Loucy (cell line): ENCODE results near the gene IL12RB2.

Experiments used
- H2AFZ ChIP-seq: fragments of 200-600 bp; sonication (generic); 2 replicates; pipeline ENCODE4 v1.6.0; 2016; ENCODE audit warnings: antibody characterized with exemption, mild to moderate bottlenecking, low read length, moderate library complexity
- H3F3A ChIP-seq: fragments of 200-600 bp; 2 replicates; pipeline ENCODE4 v1.6.0; 2016; ENCODE audit warnings: antibody characterized with exemption, low read depth, mild to moderate bottlenecking
- H3K27me3 ChIP-seq: fragments of 200-600 bp; sonication (generic); 2 replicates; pipeline ENCODE4 v1.6.1; 2014; ENCODE audit warnings: low read length, mild to moderate bottlenecking; ENCODE audit not compliant: insufficient read depth, poor library complexity, severe bottlenecking
- H3K36me3 ChIP-seq: fragments of 200-600 bp; sonication (generic); 2 replicates; pipeline ENCODE4 v1.6.1; 2016; ENCODE audit warnings: low read length; ENCODE audit not compliant: insufficient read depth
- H3K4me1 ChIP-seq: fragments of 200-600 bp; sonication (generic); 2 replicates; pipeline ENCODE4 v1.5.1; 2014; ENCODE audit warnings: low read length, mild to moderate bottlenecking; ENCODE audit not compliant: insufficient read depth, poor library complexity, severe bottlenecking
- H3K4me2 ChIP-seq: fragments of 200-600 bp; sonication (generic); 2 replicates; pipeline ENCODE4 v1.6.0; 2014; ENCODE audit warnings: antibody characterized with exemption, low read length, low read depth, mild to moderate bottlenecking; ENCODE audit not compliant: poor library complexity, severe bottlenecking
- H3K4me3 ChIP-seq: fragments of 200-600 bp; sonication (generic); 2 replicates; pipeline ENCODE4 v1.5.1; 2014; ENCODE audit warnings: low read length, mild to moderate bottlenecking, mixed read lengths; ENCODE audit not compliant: poor library complexity, severe bottlenecking
- H3K79me2 ChIP-seq: fragments of 200-600 bp; sonication (generic); 2 replicates; pipeline ENCODE4 v1.6.1; 2014; ENCODE audit warnings: low read length; ENCODE audit not compliant: insufficient read depth
- H3K9ac ChIP-seq: fragments of 200-600 bp; sonication (generic); 2 replicates; pipeline ENCODE4 v1.6.0; 2014; ENCODE audit warnings: mild to moderate bottlenecking, low read depth, low read length, moderate library complexity; ENCODE audit not compliant: poor library complexity, severe bottlenecking
- H3K9me2 ChIP-seq: fragments of 200-600 bp; sonication (generic); replicated peaks from 2 replicates; pipeline ENCODE4 v1.6.1; 2016; ENCODE audit warnings: low read depth, low read length, mixed read lengths
- H3K9me3 ChIP-seq: fragments of 200-600 bp; sonication (generic); 2 replicates; pipeline ENCODE4 v1.6.1; 2014; ENCODE audit warnings: mild to moderate bottlenecking, antibody characterized with exemption, low read length, low read depth; ENCODE audit not compliant: insufficient read depth
- H4K20me1 ChIP-seq: fragments of 200-600 bp; sonication (generic); 2 replicates; pipeline ENCODE4 v1.6.0; 2014; ENCODE audit warnings: antibody characterized with exemption, low read length, mild to moderate bottlenecking; ENCODE audit not compliant: insufficient read depth, poor library complexity, severe bottlenecking
- EZH2phosphoT487 ChIP-seq: fragments of 200-600 bp; IDR thresholded peaks from 2 replicates; pipeline ENCODE4 v1.6.1; 2018; ENCODE audit warnings: antibody characterized with exemption, mild to moderate bottlenecking, moderate library complexity, borderline replicate concordance
- TF ChIP-seq, protein P1 (sequence below): fragments of 200-600 bp; sonication (generic); conservative IDR thresholded peaks from 2 replicates; pipeline ENCODE4 v1.5.1; 2014; ENCODE audit warnings: mild to moderate bottlenecking, antibody characterized with exemption, low read length

Gene IL12RB2

DNA sequence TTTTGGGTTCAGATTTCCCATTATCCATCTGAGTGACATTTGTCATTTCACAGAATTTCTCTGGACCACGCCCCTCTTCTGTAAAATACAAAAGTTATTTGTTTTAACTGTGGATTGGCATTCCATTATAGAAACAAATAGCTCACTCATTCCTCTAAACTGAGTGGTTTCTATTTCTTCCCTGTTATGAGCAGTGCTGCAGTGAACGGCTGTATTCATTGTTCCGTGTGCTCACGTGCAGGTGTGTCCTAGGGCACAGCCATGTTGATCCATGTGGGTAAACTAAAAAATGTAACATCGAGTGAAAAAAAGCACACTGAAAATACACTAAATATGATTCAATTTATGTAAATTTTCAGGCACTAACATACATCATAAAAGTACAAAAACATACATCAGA is 27.0 kb upstream of the IL12RB2 start:
- H3K4me3 ChIP-seq: no peak overlapping the region
- TF ChIP-seq EZH2phosphoT487: no peak
- TF ChIP-seq, protein P1, sequence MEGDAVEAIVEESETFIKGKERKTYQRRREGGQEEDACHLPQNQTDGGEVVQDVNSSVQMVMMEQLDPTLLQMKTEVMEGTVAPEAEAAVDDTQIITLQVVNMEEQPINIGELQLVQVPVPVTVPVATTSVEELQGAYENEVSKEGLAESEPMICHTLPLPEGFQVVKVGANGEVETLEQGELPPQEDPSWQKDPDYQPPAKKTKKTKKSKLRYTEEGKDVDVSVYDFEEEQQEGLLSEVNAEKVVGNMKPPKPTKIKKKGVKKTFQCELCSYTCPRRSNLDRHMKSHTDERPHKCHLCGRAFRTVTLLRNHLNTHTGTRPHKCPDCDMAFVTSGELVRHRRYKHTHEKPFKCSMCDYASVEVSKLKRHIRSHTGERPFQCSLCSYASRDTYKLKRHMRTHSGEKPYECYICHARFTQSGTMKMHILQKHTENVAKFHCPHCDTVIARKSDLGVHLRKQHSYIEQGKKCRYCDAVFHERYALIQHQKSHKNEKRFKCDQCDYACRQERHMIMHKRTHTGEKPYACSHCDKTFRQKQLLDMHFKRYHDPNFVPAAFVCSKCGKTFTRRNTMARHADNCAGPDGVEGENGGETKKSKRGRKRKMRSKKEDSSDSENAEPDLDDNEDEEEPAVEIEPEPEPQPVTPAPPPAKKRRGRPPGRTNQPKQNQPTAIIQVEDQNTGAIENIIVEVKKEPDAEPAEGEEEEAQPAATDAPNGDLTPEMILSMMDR: no peak
- H3K4me2 ChIP-seq: no peak overlapping the region
- H3F3A ChIP-seq: no peaks in the 10 kb centered on the region
- no peak overlapping the region for H3K9ac ChIP-seq
- peaks cover 25% of the 10 kb centered on the region for H3K4me1 ChIP-seq
- no peaks in the 10 kb centered on the region for H3K9me2 ChIP-seq
- no peaks in the 10 kb centered on the region for H3K9me3 ChIP-seq
- H3K36me3 ChIP-seq: no peaks in the 10 kb centered on the region
- H4K20me1 ChIP-seq: no peaks in the 10 kb centered on the region
- H3K79me2 ChIP-seq: no peaks in the 10 kb centered on the region
- H3K27me3 ChIP-seq: no peaks in the 10 kb centered on the region
- H2AFZ ChIP-seq: no peak overlapping the region; the same call in 1 of the 2 replicates

DNA sequence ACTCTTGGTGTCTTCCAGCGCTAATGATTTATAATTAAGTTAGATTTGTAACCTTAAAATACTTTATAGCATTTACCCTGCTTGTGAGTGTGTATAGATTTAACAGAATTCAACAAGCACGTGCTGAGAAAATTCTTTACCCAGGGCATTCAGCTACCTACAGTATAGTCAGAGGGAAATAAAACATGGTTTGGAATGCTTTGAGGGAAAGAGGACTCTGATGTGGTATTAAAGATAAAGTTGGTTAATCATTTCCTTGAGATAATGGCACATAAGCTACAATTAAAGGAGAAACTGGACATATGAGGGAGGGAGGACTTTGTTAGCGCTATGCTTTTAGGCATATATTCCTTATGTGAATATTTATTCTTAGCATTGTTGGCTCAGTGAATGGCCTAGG is 26.4 kb upstream of the IL12RB2 start:
- Histone ChIP-seq H3K36me3 (no peaks in the 10 kb centered on the region), H3K4me3 (no peak overlapping the region), H4K20me1 (no peaks in the 10 kb centered on the region), H2AFZ (no peak overlapping the region), H3K9me2 (no peaks in the 10 kb centered on the region), H3K4me2 (no peak overlapping the region), H3K9me3 (no peaks in the 10 kb centered on the region), H3K79me2 (no peaks in the 10 kb centered on the region), H3K4me1 (peaks cover 27% of the 10 kb centered on the region), H3K9ac (no peak overlapping the region), H3F3A (no peaks in the 10 kb centered on the region), H3K27me3 (no peaks in the 10 kb centered on the region)
- TF ChIP-seq, protein P1: no peak
- no peak for TF ChIP-seq EZH2phosphoT487

DNA sequence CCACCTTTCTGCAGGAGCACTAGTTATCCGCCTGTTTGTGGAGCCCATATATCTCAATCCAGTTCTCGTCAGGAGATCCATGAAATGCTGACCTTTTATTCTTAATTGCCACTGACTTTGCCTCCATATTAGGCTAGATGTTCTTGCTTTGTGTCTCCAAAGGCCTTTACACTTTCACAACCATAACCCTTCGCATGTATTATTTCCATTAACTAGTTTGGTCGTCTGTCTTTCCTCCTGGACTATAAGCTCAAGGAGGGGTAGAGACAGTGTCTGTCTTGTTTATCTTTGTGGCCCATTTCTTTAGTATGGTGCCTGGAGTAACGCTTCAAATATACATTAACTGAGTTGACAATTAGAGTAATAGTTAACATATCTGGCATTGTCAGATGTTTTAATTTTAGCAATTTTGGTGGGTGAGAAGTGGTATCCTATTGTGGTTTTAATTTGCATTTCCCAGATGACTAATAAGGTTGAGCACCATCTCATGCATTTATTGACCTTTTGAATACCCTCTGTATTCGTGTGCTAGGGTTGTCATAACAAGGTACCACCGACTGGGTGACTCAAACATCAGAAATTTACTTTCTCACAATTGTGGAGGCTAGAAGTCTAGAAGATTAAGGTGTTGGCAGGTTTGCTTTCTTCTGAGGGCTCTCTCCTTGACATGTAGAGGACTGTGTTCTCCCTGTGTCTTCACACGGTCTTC is 21.7 kb upstream of the IL12RB2 start:
- Histone ChIP-seq H3K9ac (no peak overlapping the region), H3K4me2 (no peak overlapping the region), H4K20me1 (no peaks in the 10 kb centered on the region), H3K4me1 (peaks cover 18% of the 10 kb centered on the region), H3K79me2 (no peaks in the 10 kb centered on the region), H3K9me2 (no peaks in the 10 kb centered on the region), H3K36me3 (no peaks in the 10 kb centered on the region), H3K4me3 (no peak overlapping the region), H2AFZ (no peak overlapping the region), H3F3A (no peaks in the 10 kb centered on the region), H3K27me3 (no peaks in the 10 kb centered on the region), H3K9me3 (peaks cover 7% of the 10 kb centered on the region)
- no peak for TF ChIP-seq EZH2phosphoT487
- TF ChIP-seq, protein P1: no peak
